ENCODE data around the gene CCDC38.

Gene CCDC38

DNA sequence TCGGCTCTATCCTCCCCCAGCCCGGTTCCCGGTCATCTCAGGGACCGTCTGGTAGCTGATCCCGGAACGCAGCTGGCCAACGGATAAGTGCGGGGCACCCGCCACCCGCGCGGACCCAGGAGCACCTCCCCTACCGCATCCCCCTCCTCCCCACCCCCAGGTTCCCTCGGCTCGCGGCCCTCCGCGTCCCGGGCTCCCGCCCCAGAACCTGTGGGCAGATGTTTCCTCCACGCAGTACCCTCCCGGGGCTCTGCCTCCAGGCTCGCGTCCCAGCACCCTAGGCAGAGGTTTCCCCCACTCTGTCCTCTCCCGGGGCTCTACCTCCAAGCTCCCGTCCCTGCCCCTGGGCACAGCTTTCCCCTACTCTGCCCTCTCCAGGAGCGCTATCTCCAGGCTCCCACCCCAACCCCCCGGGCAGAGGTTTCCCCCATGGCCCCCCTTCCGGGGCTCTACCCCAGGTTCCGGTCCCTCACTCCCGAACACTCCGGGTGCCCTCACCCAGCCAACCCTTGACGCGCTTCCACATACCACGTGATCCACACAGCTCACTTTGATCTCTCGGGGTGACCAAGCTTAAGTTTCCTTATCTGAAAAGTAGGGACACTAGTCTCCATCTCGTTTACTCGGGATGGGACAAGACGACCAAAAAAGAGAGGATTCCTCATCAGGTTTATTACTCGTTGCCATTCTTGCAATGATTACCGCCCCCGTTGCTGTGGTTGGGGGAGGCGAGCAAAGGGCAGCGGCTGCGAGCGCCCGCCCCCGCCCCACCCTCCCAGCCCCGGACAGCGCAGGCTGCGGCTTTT, at the start of gene CCDC38:
TSS of gene CCDC38 (minus strand) at position 91 of the 806 bp plus-strand sequence. CDS start 6,105 bp downstream, outside the sequence.
- TF ChIP-seq GATA3 (IDR thresholded peaks at IDR 0.05; ENCODE audit: low read depth, low read length) (no peak), GATA2 (IDR thresholded peaks at IDR 0.05; ENCODE audit: low read depth, low read length) (no peak)

DNA sequence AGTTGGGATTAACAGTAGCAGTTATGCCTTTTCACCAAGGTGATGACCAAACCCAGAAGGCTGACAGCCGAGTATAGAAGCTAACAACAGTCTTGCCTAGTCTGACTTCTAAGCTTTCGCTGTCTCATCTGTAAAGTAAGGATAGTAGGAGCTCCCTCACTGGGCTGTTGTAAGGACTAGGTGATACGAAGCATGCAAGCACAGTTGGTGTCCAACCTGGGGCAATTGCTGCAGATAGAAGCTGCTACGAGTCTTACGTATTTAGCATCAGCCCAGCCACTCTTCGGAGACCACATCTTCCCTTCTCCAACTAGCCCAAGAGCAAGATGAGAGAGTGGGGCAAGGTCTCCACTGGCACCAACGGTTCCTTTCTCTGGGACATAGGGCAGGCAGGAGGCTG, 47.7 kb upstream of the CCDC38 start:
- TF ChIP-seq GATA2 (IDR thresholded peaks at IDR 0.05; ENCODE audit: low read depth, low read length) (no peak), GATA3 (IDR thresholded peaks at IDR 0.05; ENCODE audit: low read depth, low read length) (no peak)

DNA sequence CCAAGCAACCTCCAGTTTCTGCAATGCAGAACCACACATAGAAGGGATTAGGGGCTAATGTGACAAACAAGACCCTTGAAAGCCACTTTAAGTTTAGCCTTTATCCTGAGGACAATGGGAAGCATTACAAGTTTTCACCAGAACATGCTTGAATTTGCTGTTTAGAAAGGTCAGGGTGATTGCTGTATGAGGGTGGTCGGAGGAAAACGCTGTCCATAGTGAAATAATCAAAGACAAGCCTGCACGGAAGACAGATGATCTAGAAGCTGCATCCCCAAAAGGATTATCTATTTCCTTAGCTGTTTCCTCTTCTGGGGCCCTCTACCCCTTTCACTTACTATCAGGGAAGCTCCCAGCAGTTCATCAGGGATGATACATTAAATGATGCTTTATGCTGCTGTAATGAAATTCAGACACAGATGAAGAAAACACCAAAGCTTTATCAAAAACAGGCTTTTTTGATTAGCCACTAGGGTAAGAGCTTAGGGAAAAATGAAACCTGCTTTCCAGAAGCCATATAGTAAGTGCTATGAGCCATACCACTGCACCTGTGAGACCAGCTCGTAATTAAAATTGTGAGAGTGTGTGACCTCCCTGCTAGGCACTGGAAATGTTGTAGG, 47.2 kb upstream of the CCDC38 start:
- no peak for TF ChIP-seq GATA2 (IDR thresholded peaks at IDR 0.05; ENCODE audit: low read depth, low read length)
- TF ChIP-seq GATA3 (IDR thresholded peaks at IDR 0.05; ENCODE audit: low read depth, low read length), result no peak

DNA sequence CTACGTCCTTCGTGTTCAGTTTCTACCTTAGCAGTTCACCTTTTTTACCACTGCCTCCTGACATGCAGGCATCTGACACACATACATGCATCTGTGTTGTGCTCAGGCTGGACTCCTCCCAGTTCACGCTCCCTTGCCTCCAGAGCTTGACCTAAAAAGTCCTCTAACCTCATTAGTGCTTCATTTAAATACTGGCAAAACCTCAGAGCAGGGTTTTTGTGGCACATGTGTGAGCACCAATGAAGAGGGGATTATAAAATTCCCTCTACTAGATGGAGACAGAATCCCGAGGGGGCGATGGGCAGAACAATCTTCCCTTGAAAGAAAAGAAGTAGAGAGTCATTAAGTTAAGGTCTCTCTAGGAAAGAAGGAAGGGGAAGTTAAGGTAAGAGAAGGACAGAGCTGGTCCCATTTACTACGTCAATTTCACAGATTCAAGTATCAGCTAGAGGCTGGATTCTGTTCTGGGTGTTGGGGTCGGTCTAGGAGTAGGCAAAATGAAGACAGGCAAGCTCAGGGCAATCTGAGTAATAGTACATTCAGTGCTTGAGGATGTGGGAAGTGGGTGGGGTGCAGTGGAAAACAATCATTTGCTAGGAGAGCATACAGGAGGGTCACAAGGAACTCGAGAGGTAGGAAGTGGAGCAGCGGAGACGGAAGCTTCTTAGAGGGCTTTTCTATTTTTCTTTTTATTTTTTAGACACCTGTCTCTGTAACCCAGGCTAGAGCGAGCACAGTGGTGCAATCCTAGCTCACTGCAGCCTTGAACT, 46.3 kb upstream of the CCDC38 start:
- TF ChIP-seq GATA2 (IDR thresholded peaks at IDR 0.05; ENCODE audit: low read depth, low read length) (no peak), GATA3 (IDR thresholded peaks at IDR 0.05; ENCODE audit: low read depth, low read length) (no peak)

DNA sequence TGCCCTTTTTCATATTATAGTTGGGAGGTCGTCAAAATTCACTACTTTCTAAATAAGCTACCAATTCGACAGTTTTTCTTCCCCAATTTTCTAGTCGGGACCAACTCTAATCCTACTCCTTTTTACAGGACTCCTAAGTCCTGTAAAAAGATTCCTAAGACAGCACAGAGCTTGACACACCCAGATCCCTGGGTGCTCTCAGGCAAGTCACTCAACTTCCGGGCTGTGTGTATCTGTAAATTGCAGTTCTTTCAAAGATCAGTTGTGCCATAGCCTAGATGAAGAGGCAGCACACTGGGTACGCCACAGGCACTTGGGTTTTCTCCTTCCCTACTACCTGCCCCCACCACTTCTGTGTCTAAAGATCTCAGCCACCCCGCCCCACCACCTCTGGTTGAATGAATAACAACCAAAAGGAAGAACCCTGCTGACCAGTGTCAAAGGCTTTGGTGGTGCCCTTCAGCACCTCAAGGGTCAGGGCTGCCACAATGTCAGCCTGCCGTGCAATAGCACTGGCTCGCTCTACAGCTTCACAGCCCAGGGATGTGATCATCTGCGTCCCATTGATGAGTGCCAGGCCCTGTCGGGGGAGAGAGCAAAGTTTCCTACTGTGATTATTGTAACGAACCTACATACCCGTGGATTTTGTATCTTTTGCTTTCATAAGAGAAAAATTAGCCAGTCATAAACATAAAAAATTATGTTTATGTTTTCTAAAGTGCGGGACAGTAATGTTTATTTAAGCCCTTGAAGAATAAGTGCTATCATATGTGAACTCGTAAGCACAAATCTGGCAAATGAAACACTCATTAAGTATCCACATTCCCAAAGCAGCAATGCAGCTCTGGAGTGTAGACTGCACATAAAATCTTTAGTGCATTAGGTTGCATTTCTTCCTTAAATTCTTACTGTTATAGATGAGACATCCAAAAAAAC, 44.5 kb upstream of the CCDC38 start:
- no peak for TF ChIP-seq GATA3 (IDR thresholded peaks at IDR 0.05; ENCODE audit: low read depth, low read length)
- TF ChIP-seq GATA2 (IDR thresholded peaks at IDR 0.05; ENCODE audit: low read depth, low read length), result no peak

DNA sequence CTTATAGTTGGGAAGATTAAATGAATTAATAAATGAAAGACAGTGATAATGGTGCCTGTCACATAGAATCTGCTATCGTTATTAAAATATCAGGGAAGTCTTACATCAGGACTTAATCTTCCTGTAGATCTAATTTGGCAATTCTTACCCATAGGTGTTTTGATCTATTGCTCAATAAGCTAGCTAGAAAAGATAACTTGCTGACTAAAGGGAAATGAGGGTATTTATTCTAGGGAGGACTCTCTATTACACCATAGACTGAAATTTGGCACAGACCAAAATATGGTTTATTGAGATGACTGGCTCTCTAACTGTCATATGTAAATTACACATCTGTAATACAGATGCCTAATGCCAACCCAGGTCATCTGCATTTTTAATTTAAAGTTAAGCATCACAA, 42.3 kb upstream of the CCDC38 start:
- TF ChIP-seq GATA2 (IDR thresholded peaks at IDR 0.05; ENCODE audit: low read depth, low read length) (no peak), GATA3 (IDR thresholded peaks at IDR 0.05; ENCODE audit: low read depth, low read length) (no peak)

DNA sequence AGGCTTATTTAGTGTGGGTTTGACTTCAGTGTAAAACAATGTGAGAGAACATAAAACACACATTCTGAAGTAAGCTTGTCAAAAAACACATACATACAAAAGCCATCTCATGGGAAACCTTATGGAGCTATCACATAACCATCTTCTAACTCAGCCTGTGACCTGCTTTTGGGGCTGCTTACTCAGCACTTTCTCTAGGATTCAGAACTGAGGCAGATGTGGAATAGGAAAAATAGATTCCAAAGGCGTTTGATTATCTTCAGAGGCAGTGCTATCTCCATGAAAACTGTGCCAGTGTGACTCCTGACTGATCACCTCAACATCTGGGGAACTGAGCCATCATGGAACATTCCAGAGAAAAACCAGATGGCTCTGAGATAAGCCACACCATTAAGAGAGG, 40.2 kb upstream of the CCDC38 start:
- TF ChIP-seq GATA2 (IDR thresholded peaks at IDR 0.05; ENCODE audit: low read depth, low read length), result no peak
- TF ChIP-seq GATA3 (IDR thresholded peaks at IDR 0.05; ENCODE audit: low read depth, low read length), result no peak

DNA sequence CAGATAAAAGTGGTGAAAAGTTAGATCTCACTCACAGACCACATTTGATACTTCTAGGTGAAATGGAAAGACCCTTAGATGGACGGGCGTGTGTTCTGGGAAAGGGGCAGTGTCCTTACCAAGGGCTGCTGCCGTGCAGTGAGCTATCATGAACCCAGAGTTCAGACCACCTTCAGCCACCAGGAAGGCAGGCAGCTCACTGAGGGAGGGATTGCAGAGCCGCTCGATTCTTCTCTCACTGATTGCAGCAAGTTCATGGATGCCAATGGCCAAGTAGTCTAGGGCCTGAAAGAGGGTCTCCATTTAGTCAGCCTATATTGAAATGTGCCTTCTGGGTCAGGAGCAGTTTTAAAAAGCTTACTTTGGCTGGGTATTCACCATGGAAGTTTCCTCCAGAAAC, 38.0 kb upstream of the CCDC38 start:
- TF ChIP-seq GATA2 (IDR thresholded peaks at IDR 0.05; ENCODE audit: low read depth, low read length) (no peak), GATA3 (IDR thresholded peaks at IDR 0.05; ENCODE audit: low read depth, low read length) (no peak)

DNA sequence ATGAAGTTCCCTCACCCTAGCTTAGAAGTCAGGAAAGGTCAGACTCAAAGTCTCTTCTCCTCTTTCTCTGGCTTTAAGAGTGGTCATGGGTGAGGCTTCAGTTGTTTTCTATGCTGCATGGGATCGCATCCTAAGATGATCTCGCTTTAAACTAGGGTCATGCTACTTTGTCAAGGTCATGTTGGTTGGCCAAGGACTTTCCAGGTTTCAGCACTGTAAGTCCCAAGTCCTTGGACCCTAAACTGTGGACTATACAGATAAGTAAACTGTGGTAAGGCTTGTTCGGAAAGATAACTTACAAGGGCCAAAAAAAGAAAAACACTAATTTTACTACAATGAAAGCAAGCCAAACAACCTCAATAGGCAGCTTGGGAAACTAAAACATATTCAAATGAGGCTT, 36.4 kb upstream of the CCDC38 start:
- TF ChIP-seq GATA2 (IDR thresholded peaks at IDR 0.05; ENCODE audit: low read depth, low read length) (no peak), GATA3 (IDR thresholded peaks at IDR 0.05; ENCODE audit: low read depth, low read length) (no peak)

DNA sequence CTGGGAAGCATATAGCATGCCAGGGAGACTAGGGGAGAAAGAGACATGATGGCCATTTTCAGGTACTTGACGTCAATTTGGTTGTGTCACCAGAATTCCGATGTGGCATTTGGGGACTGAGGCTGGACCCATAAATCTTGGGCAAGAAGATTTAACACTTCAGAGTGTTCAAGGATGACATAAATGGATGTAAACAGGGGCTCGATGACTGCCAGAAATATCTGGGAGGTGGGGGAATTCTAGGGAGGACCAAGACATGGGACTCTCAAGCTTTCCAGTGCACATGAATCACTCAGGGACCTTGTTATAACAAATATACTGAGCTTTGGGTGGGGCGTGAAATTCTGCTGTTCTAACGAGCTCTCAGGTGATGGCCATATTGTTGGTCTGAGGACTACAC, 35.9 kb upstream of the CCDC38 start:
- TF ChIP-seq GATA2 (IDR thresholded peaks at IDR 0.05; ENCODE audit: low read depth, low read length), result no peak
- no peak for TF ChIP-seq GATA3 (IDR thresholded peaks at IDR 0.05; ENCODE audit: low read depth, low read length)

DNA sequence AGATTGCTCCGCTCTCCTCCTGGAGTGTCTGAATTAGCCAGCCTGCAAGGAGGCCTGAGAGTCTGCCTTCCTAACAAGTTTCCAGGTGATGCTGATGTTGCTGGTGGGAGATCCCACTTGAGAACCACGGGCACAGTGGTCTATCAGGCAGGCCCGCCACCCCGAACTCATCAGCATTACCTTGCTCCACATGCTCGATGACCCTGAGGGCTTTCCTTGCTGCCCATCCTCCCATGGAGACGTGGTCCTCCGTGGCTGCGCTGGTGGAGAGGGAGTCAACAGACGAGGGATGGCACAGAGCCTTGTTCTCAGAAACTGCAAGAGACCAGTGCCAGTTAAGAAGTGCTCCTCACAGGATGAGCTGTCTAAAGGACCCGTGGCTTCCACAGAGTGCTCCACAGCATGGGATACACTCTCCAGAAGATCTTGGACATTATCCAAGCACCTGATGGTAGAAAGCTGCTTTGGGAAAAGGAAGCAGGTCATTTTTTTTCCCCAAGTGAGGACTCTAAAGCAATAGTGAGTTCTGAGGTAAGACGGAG, 35.4 kb upstream of the CCDC38 start:
- TF ChIP-seq GATA3 (IDR thresholded peaks at IDR 0.05; ENCODE audit: low read depth, low read length) (no peak), GATA2 (IDR thresholded peaks at IDR 0.05; ENCODE audit: low read depth, low read length) (no peak)

DNA sequence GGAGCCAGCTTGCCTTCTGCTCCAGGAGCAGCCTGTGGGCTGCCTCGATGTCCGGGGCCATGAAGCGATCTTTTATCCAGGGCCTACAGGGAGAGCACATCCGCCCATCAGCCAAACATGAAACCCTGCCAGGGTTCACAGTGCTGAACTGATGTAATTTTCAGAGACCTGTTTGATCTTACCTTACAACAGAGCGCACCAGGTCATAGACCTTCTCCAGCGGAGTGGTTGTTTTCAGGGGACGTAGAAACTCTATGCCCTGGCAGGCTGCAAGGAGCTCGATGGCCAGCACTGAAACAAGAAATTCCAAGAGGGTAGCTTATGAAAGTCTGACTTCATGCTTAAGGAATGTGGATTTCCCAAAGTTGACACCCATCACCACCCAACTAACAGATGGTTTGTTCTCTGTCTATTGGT, 34.0 kb upstream of the CCDC38 start:
- TF ChIP-seq GATA3 (IDR thresholded peaks at IDR 0.05; ENCODE audit: low read depth, low read length) (no peak), GATA2 (IDR thresholded peaks at IDR 0.05; ENCODE audit: low read depth, low read length) (no peak)

DNA sequence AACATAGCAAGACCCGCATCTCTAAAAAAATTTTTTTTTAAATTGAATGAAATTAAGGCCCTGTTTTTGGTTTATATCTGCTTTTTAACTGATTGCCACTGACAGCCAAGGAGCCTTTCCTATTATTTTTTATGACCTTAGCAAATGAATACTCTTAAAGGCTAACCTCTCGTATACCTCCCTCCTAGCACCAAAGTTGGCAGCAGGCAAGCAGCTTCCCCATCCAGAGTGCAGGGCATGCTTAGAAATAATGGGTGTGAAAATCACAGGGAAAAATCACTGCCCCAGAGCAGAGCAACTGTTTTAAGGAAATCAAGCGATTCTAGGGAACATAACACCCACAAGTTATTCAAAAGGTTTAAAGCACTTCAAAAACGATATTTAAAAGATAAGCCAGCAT, 33.1 kb upstream of the CCDC38 start:
- TF ChIP-seq GATA2 (IDR thresholded peaks at IDR 0.05; ENCODE audit: low read depth, low read length) (no peak), GATA3 (IDR thresholded peaks at IDR 0.05; ENCODE audit: low read depth, low read length) (no peak)
